H9 (cell line): Measurements from ENCODE around the gene TCF4. TPM values are rescaled to one million over a fixed set of nuclear protein-coding genes. Genes with fewer than 3 reads are reported as not detected.

Source experiments
- DNase-seq: peaks from one replicate; pipeline ENCODE4 v3.0.0-alpha.2; 2017
- H2AFZ ChIP-seq: one replicate; pipeline ENCODE4 v1.6.1; 2013; ENCODE audit warnings: mild to moderate bottlenecking, low read length, control low read depth, moderate library complexity
- H2AK5ac ChIP-seq: 2 replicates; pipeline ENCODE4 v1.6.1; 2013; ENCODE audit warnings: low read length, control low read depth, mixed read lengths; ENCODE audit not compliant: insufficient read length
- H2BK120ac ChIP-seq: one replicate; pipeline ENCODE4 v1.6.1; 2013; ENCODE audit warnings: low read depth, mild to moderate bottlenecking, low read length, control low read depth, inconsistent platforms; ENCODE audit not compliant: poor library complexity, severe bottlenecking
- H2BK12ac ChIP-seq: 2 replicates; pipeline ENCODE4 v1.6.1; 2013; ENCODE audit warnings: low read length, control low read depth, mixed read lengths, low read depth; ENCODE audit not compliant: insufficient read length
- H2BK15ac ChIP-seq: 2 replicates; pipeline ENCODE4 v1.6.1; 2013; ENCODE audit warnings: low read depth, low read length, control low read depth
- H2BK20ac ChIP-seq: one replicate; pipeline ENCODE4 v1.6.1; 2013; ENCODE audit warnings: low read depth, mild to moderate bottlenecking, low read length, control low read depth, inconsistent platforms; ENCODE audit not compliant: poor library complexity, severe bottlenecking
- H2BK5ac ChIP-seq: 2 replicates; pipeline ENCODE4 v1.6.1; 2013; ENCODE audit warnings: low read length, control low read depth, mixed read lengths; ENCODE audit not compliant: insufficient read length
- H3K14ac ChIP-seq: 2 replicates; pipeline ENCODE4 v1.6.1; 2013; ENCODE audit warnings: low read length, control low read depth; ENCODE audit not compliant: insufficient read depth
- H3K18ac ChIP-seq: 2 replicates; pipeline ENCODE4 v1.6.1; 2013; ENCODE audit warnings: low read depth, mild to moderate bottlenecking, mixed read lengths, low read length, control low read depth; ENCODE audit not compliant: insufficient read length
- H3K23ac ChIP-seq: 2 replicates; pipeline ENCODE4 v1.6.1; 2013; ENCODE audit warnings: low read length, control low read depth, mixed read lengths, low read depth; ENCODE audit not compliant: insufficient read length
- H3K23me2 ChIP-seq: 2 replicates; pipeline ENCODE4 v1.6.1; 2013; ENCODE audit warnings: low read depth, mild to moderate bottlenecking, mixed read lengths, low read length, control low read depth; ENCODE audit not compliant: insufficient read length, poor library complexity, severe bottlenecking
- H3K27ac ChIP-seq: 2 replicates; pipeline ENCODE4 v1.5.1; 2013; ENCODE audit warnings: low read length, control low read depth, mixed read lengths, low read depth; ENCODE audit not compliant: insufficient read length
- H3K27me3 ChIP-seq: 2 replicates; pipeline ENCODE4 v1.6.1; 2013; ENCODE audit warnings: low read length, control low read depth, inconsistent platforms; ENCODE audit not compliant: insufficient read depth
- H3K4ac ChIP-seq: 2 replicates; pipeline ENCODE4 v1.6.1; 2013; ENCODE audit warnings: low read depth, mild to moderate bottlenecking, control low read depth, inconsistent platforms, low read length, moderate library complexity
- H3K4me1 ChIP-seq: 2 replicates; pipeline ENCODE4 v1.6.1; 2013; ENCODE audit warnings: low read length, control low read depth, inconsistent platforms; ENCODE audit not compliant: insufficient read depth
- H3K4me2 ChIP-seq: 2 replicates; pipeline ENCODE4 v1.6.1; 2013; ENCODE audit warnings: low read length, control low read depth, mixed read lengths; ENCODE audit not compliant: insufficient read length, insufficient read depth
- H3K56ac ChIP-seq: 2 replicates; pipeline ENCODE4 v1.6.1; 2013; ENCODE audit warnings: low read depth, mild to moderate bottlenecking, mixed read lengths, low read length, control low read depth; ENCODE audit not compliant: insufficient read length
- H3K79me1 ChIP-seq: 2 replicates; pipeline ENCODE4 v1.6.1; 2013; ENCODE audit warnings: low read depth, mild to moderate bottlenecking, moderate library complexity, low read length, control low read depth, inconsistent platforms; ENCODE audit not compliant: insufficient read depth, poor library complexity, severe bottlenecking
- H3K79me2 ChIP-seq: 2 replicates; pipeline ENCODE4 v1.6.1; 2013; ENCODE audit warnings: low read length, control low read depth, inconsistent platforms; ENCODE audit not compliant: insufficient read depth
- H3K9ac ChIP-seq: 2 replicates; pipeline ENCODE4 v1.6.1; 2013; ENCODE audit warnings: low read length, control low read depth, mixed read lengths; ENCODE audit not compliant: insufficient read length; ENCODE audit errors: extremely low read depth
- H3K9me3 ChIP-seq: one replicate; pipeline ENCODE4 v1.6.1; 2013; ENCODE audit warnings: low read depth, low read length, inconsistent platforms; ENCODE audit not compliant: control insufficient read depth
- H3T11ph ChIP-seq: one replicate; pipeline ENCODE4 v1.6.1; 2013; ENCODE audit warnings: mild to moderate bottlenecking, low read length, control low read depth, inconsistent platforms
- H4K20me1 ChIP-seq: one replicate; pipeline ENCODE4 v1.6.1; 2013; ENCODE audit not compliant: control insufficient read depth, insufficient read length, insufficient read depth
- H4K5ac ChIP-seq: 2 replicates; pipeline ENCODE4 v1.6.1; 2013; ENCODE audit warnings: low read depth, mild to moderate bottlenecking, mixed read lengths, low read length, control low read depth; ENCODE audit not compliant: insufficient read length
- H4K8ac ChIP-seq: replicated peaks from 2 replicates; pipeline ENCODE4 v1.6.1; 2013; ENCODE audit warnings: low read length, control low read depth, mixed read lengths, low read depth; ENCODE audit not compliant: insufficient read length
- H4K91ac ChIP-seq: 2 replicates; pipeline ENCODE4 v1.6.1; 2013; ENCODE audit warnings: low read depth, mild to moderate bottlenecking, moderate library complexity, mixed read lengths, low read length, control low read depth; ENCODE audit not compliant: insufficient read length
- H3K27ac Mint-ChIP-seq, 3 experiments: 2 replicates in 2 of 3; 3 replicates in 1 of 3; pipeline ENCODE4 v1.8.0; 2020 to 2021; ENCODE audit warnings: mixed read lengths in 3 of 3, mild to moderate bottlenecking in 1 of 3, moderate library complexity in 1 of 3
- H3K27me3 Mint-ChIP-seq: 2 replicates; pipeline ENCODE4 v1.8.0; 2021; ENCODE audit warnings: low read depth, mild to moderate bottlenecking, moderate library complexity, mixed read lengths
- H3K36me3 Mint-ChIP-seq, 3 experiments: 2 replicates in 2 of 3; 3 replicates in 1 of 3; pipeline ENCODE4 v1.8.0; 2020 to 2021; ENCODE audit warnings: low read depth in 3 of 3, mixed read lengths in 3 of 3; ENCODE audit not compliant: insufficient read depth in 1 of 3
- H3K4me1 Mint-ChIP-seq, 2 experiments: 2 replicates each; pipeline ENCODE4 v1.8.0; 2020; ENCODE audit warnings: mixed read lengths in 2 of 2
- H3K4me3 Mint-ChIP-seq, 2 experiments: 2 replicates in 1 of 2; 3 replicates in 1 of 2; pipeline ENCODE4 v1.8.0; 2020 to 2021; ENCODE audit warnings: mild to moderate bottlenecking in 2 of 2, mixed read lengths in 2 of 2, moderate library complexity in 1 of 2
- H3K9me3 Mint-ChIP-seq, 2 experiments: 2 replicates in 1 of 2; 3 replicates in 1 of 2; pipeline ENCODE4 v1.8.0; 2020; ENCODE audit warnings: mild to moderate bottlenecking in 2 of 2, mixed read lengths in 2 of 2, moderate library complexity in 1 of 2
- CTCF ChIP-seq: fragments of 200-600 bp; sonication (generic); conservative IDR thresholded peaks from 3 replicates; pipeline ENCODE4 v1.8.0; 2021; ENCODE audit warnings: antibody characterized with exemption, mild to moderate bottlenecking
- WGBS: extraction: QIAGEN DNeasy Blood & Tissue Kit; methylation state at CpG from one replicate; pipeline ENCODE4 v1.1.7; 2013; ENCODE audit warnings: missing lambda C conversion rate, low lambda C conversion rate, mixed read lengths; ENCODE audit not compliant: insufficient read length; ENCODE audit errors: extremely low coverage; 5-methylcytosine and 5-hydroxymethylcytosine counted together
- total RNA-seq: library from RNA; stranded (reverse); gene quantifications from 2 replicates; pipeline ENCODE4 v1.2.1, GENCODE V29; 2021

Gene TCF4
- total RNA-seq, 1 experiment from 2014 or later: 99.4 TPM

- H3K27me3 ChIP-seq: no peaks in the 10 kb centered on the region
- no peak overlapping the region for H4K8ac ChIP-seq
- H3K14ac ChIP-seq: no peak overlapping the region
- H2BK20ac ChIP-seq: no peak overlapping the region
- H3K4me1 ChIP-seq: no peaks in the 10 kb centered on the region
- H2BK5ac ChIP-seq: no peak overlapping the region
- H3K18ac ChIP-seq: no peak overlapping the region
- H2BK12ac ChIP-seq: no peak overlapping the region
- H2AK5ac ChIP-seq: no peak overlapping the region
- Mint-ChIP-seq H3K9me3 (no peaks in the 10 kb centered on the region), H3K36me3 (peaks cover 0 to 8% (median 6%) of the 10 kb centered on the region in 3 experiments; a peak in 6 of 7 replicates), H3K27ac (no peak overlapping the region), H3K4me3 (no peak overlapping the region), H3K4me1 (peaks cover 5 to 12% of the 10 kb centered on the region in 2 experiments; a peak in 3 of 4 replicates), H3K27me3 (no peaks in the 10 kb centered on the region)
- H3K9me3 ChIP-seq: no peaks in the 10 kb centered on the region
- no peaks in the 10 kb centered on the region for H3K23me2 ChIP-seq
- no peak overlapping the region for H2BK15ac ChIP-seq
- no peak overlapping the region for H2AFZ ChIP-seq
- no peak for DNase-seq
- no peaks in the 10 kb centered on the region for H3K79me1 ChIP-seq
- no peak overlapping the region for H4K5ac ChIP-seq
- H3K4ac ChIP-seq: no peak overlapping the region
- H4K91ac ChIP-seq: no peak overlapping the region
- no peak overlapping the region for H3K23ac ChIP-seq
- TF ChIP-seq CTCF: no peak
- no CpG with 5 or more reads among the region's 4 CpGs for WGBS
- no peak overlapping the region for H3T11ph ChIP-seq
- H3K9ac ChIP-seq: no peak overlapping the region
- H2BK120ac ChIP-seq: no peak overlapping the region
- no peak overlapping the region for H3K27ac ChIP-seq
- H4K20me1 ChIP-seq: no peaks in the 10 kb centered on the region
- H3K56ac ChIP-seq: no peak overlapping the region
- no peak overlapping the region for H3K4me2 ChIP-seq
- no peaks in the 10 kb centered on the region for H3K79me2 ChIP-seq
These were observed 342.8 kb downstream of the TCF4 start for GRCh38 chr18:55245211-55245614.
